GM10266 (cell line): ENCODE data around the gene FBXL12.

ENCODE experiments used
- DNase-seq: peaks from one replicate; pipeline ENCODE4 v3.0.0; 2012; ENCODE audit errors: extremely low spot score
- TF ChIP-seq, protein P1 (sequence below): IDR thresholded peaks from 2 replicates; pipeline ENCODE4 v1.5.1; 2012; ENCODE audit warnings: mild to moderate bottlenecking, low read depth; ENCODE audit not compliant: control insufficient read depth, insufficient read depth; ENCODE audit errors: missing control alignments

FBXL12 gene

GRCh38 chr19:9819596-9819909 is 674 bp upstream of the FBXL12 start:
- no peak for DNase-seq
- TF ChIP-seq, protein P1, sequence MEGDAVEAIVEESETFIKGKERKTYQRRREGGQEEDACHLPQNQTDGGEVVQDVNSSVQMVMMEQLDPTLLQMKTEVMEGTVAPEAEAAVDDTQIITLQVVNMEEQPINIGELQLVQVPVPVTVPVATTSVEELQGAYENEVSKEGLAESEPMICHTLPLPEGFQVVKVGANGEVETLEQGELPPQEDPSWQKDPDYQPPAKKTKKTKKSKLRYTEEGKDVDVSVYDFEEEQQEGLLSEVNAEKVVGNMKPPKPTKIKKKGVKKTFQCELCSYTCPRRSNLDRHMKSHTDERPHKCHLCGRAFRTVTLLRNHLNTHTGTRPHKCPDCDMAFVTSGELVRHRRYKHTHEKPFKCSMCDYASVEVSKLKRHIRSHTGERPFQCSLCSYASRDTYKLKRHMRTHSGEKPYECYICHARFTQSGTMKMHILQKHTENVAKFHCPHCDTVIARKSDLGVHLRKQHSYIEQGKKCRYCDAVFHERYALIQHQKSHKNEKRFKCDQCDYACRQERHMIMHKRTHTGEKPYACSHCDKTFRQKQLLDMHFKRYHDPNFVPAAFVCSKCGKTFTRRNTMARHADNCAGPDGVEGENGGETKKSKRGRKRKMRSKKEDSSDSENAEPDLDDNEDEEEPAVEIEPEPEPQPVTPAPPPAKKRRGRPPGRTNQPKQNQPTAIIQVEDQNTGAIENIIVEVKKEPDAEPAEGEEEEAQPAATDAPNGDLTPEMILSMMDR = no peak

DNA sequence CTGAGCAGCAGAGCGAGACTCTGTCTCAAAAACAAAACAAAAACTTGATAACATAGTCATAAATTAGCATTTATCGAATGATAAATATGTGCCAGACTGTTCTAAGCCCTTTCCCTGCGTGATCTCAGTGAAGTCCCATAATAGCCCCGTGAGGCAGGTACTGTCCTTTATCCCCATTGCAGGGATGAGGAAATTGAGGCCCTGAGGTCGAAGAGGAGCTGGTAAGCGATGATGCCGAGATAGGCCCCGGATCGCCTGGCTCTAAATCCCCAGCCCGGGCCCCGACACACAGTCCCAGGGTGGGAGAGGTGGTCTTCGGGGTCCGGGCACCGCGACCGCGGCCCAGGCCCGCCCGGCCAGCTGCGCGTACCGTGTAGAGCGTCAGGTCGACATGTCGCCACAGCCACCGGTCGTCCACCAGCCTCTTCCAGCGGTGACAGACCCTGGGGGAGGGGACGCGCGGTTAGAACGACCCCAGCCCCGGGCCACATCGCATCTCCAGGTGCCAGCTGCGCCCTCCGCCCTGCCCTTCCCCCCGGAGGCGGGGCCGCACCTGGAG is 625 bp downstream of the FBXL12 start:
- DNase-seq = no peak
- TF ChIP-seq, protein P1 = no peak

GRCh38 chr19:9811139-9811538 is 7.7 kb downstream of the FBXL12 start:
- no peak for DNase-seq
- TF ChIP-seq, protein P1 = no peak

DNA sequence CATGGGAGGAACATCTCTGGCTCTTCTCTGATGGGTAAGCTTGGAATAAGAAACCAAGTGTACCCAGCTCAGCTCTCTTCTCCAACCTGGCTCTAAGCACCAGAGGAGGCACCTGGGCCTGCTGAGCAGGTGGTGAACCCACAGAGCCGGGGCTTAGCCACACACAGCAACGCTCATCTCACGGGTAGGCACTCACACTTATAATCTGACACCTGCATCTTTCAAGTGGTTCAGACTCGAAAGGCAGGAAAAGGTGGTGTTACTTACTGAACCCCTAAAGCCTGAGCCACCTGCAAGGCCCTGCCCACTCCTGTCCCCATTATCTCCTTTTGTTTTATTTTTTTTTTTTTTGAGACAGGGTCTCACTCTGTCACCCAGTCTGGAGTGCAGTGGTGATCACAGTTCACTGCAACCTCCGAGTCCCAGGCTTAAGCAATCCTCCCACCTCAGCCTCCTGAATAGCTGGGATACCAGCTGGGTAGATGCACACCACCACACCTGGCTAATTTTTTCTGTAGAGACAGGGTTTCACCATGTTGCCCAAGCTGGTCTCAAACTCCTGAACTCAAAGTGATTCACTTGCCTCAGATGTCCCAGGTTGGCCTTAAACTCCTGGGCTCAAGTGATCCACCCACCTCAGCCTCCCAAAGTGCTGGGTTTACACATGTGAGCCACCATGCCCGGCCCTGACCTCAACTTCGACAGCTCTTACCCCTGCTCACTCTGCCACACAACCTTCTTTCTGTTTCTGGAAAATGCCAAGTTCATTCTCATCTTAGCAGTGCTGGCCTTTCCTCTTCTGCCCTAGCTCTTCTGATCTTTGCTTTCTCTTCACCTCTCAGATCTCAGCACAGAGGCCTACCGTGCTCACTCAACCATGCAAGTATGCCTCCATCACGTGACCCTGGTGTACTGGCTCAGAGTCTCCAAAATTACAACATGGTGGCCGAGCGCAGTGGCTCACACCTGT is 9.7 kb downstream of the FBXL12 start:
- DNase-seq = no peak
- TF ChIP-seq, protein P1 = no peak

DNA sequence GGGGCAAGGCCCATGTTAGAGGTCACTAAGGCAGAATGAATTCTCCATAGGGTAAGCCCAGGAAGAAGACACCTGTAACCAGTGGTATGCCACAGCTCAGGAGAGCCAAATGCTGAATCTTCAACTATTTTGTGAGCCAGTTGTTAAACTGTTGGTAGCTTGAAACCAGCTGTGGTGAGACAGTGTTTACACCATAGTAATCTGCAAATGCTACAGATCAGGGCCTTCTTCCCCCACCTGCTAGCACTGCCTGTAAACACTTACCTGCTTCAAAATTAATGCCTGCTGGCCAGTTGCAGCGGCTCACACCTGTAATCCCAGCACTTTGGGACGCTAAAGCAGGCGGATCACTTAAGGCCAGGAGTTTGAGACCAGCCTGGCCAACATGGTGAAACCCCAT is 12.1 kb downstream of the FBXL12 start:
- TF ChIP-seq, protein P1 = no peak
- DNase-seq = no peak

GRCh38 chr19:9801976-9802375 is 16.9 kb downstream of the FBXL12 start:
- TF ChIP-seq, protein P1 = no peak
- DNase-seq = no peak

- DNase-seq = no peak
- TF ChIP-seq, protein P1 = no peak
Measured at GRCh38 chr19:9799162-9799561, 19.7 kb downstream of the FBXL12 start.
